Muscle of leg (tissue), 11 donors: ENCODE data around the gene ADCYAP1. TPM values are rescaled to one million over a fixed set of nuclear protein-coding genes. Genes with fewer than 3 reads are reported as not detected.

Experiments used
- DNase-seq: peaks from one replicate; pipeline ENCODE4 v3.0.0; 2013
- H3K27ac ChIP-seq: one replicate; pipeline ENCODE4 v1.5.1; 2013; ENCODE audit warnings: mild to moderate bottlenecking, low read length, control low read depth
- H3K27me3 ChIP-seq: one replicate; pipeline ENCODE4 v1.6.1; 2013; ENCODE audit warnings: low read length; ENCODE audit not compliant: control insufficient read depth, insufficient read depth
- H3K36me3 ChIP-seq: one replicate; pipeline ENCODE4 v1.6.1; 2013; ENCODE audit warnings: low read length; ENCODE audit not compliant: control insufficient read depth, insufficient read depth
- H3K4me1 ChIP-seq: one replicate; pipeline ENCODE4 v1.6.1; 2013; ENCODE audit warnings: low read length; ENCODE audit not compliant: control insufficient read depth, insufficient read depth
- H3K4me3 ChIP-seq: one replicate; pipeline ENCODE4 v1.5.1; 2013; ENCODE audit warnings: low read length, control low read depth
- H3K9me3 ChIP-seq: replicated peaks from 2 replicates; pipeline ENCODE4 v1.6.1; 2013; ENCODE audit warnings: low read depth, low read length; ENCODE audit not compliant: control insufficient read depth
- WGBS: methylation state at CpG from one replicate; pipeline ENCODE4 v1.1.5; 2013; ENCODE audit warnings: missing lambda C conversion rate; ENCODE audit not compliant: insufficient coverage; 5-methylcytosine and 5-hydroxymethylcytosine counted together
- polyA plus RNA-seq, 8 donors: library from polyadenylated mRNA; unstranded; fragments of 120-200 nt; gene quantifications; one replicate each; pipeline versions ENCODE4 v1.2.1 to v1.2.3, GENCODE V29; 2013; ENCODE audit warnings: inconsistent platforms in 1 of 8, low replicate concordance in 1 of 8; ENCODE audit not compliant: insufficient read length in 8 of 8, insufficient read depth in 1 of 8
- total RNA-seq: library from RNA; stranded (reverse); fragments of 120-200 nt; gene quantifications from one replicate; pipeline ENCODE4 v1.2.4, GENCODE V29; 2013

Gene ADCYAP1
- total and polyA plus RNA-seq, 9 donors: 0.13 to 2.4 (median 0.87) TPM

GRCh38 chr18:934518-935133, 30.0 kb downstream of the ADCYAP1 start:
- Histone ChIP-seq H3K27me3 (no peaks in the 10 kb centered on the region), H3K4me1 (no peaks in the 10 kb centered on the region), H3K4me3 (no peak overlapping the region), H3K27ac (no peak overlapping the region), H3K9me3 (no peaks in the 10 kb centered on the region), H3K36me3 (no peaks in the 10 kb centered on the region)
- DNase-seq: peak; percentile 19
- 56% methylated on average over 5 of the region's 8 CpGs for WGBS

GRCh38 chr18:936941-937340, 32.3 kb downstream of the ADCYAP1 start:
- 66% methylated on average over 5 of the region's 6 CpGs for WGBS
- Histone ChIP-seq H3K4me3 (no peak overlapping the region), H3K27me3 (no peaks in the 10 kb centered on the region), H3K27ac (no peak overlapping the region), H3K4me1 (no peaks in the 10 kb centered on the region), H3K36me3 (no peaks in the 10 kb centered on the region), H3K9me3 (no peaks in the 10 kb centered on the region)
- DNase-seq: no peak

GRCh38 chr18:939166-939565, 34.5 kb downstream of the ADCYAP1 start:
- Histone ChIP-seq H3K27ac (no peak overlapping the region), H3K9me3 (no peaks in the 10 kb centered on the region), H3K36me3 (no peaks in the 10 kb centered on the region), H3K4me1 (no peaks in the 10 kb centered on the region), H3K27me3 (no peaks in the 10 kb centered on the region), H3K4me3 (no peak overlapping the region)
- WGBS: no CpG with 5 or more reads among the region's 4 CpGs
- DNase-seq: no peak

GRCh38 chr18:939958-940357, 35.3 kb downstream of the ADCYAP1 start:
- Histone ChIP-seq H3K4me1 (no peaks in the 10 kb centered on the region), H3K4me3 (no peak overlapping the region), H3K27me3 (no peaks in the 10 kb centered on the region), H3K27ac (no peak overlapping the region), H3K36me3 (no peaks in the 10 kb centered on the region), H3K9me3 (no peaks in the 10 kb centered on the region)
- WGBS: no CpG with 5 or more reads among the region's 4 CpGs
- DNase-seq: no peak

GRCh38 chr18:941331-941730, 36.7 kb downstream of the ADCYAP1 start:
- H3K27me3 ChIP-seq: no peaks in the 10 kb centered on the region
- H3K4me3 ChIP-seq: no peak overlapping the region
- no peak for DNase-seq
- H3K4me1 ChIP-seq: no peaks in the 10 kb centered on the region
- H3K27ac ChIP-seq: no peak overlapping the region
- H3K9me3 ChIP-seq: no peaks in the 10 kb centered on the region
- no peaks in the 10 kb centered on the region for H3K36me3 ChIP-seq
- no CpG with 5 or more reads among the region's 2 CpGs for WGBS

GRCh38 chr18:944440-944839, 39.8 kb downstream of the ADCYAP1 start:
- Histone ChIP-seq H3K27me3 (no peaks in the 10 kb centered on the region), H3K4me3 (no peak overlapping the region), H3K9me3 (no peaks in the 10 kb centered on the region), H3K36me3 (no peaks in the 10 kb centered on the region), H3K27ac (no peak overlapping the region), H3K4me1 (no peaks in the 10 kb centered on the region)
- WGBS: no CpG with 5 or more reads among the region's 1 CpG
- DNase-seq: no peak

- H3K27me3 ChIP-seq: no peaks in the 10 kb centered on the region
- WGBS: 65% methylated on average over 4 of the region's 9 CpGs
- no peak for DNase-seq
- no peaks in the 10 kb centered on the region for H3K4me1 ChIP-seq
- no peaks in the 10 kb centered on the region for H3K36me3 ChIP-seq
- H3K27ac ChIP-seq: no peak overlapping the region
- no peaks in the 10 kb centered on the region for H3K9me3 ChIP-seq
- no peak overlapping the region for H3K4me3 ChIP-seq
These were observed 45.3 kb downstream of the ADCYAP1 start for GRCh38 chr18:949724-950631.

GRCh38 chr18:950882-951495, 46.3 kb downstream of the ADCYAP1 start:
- Histone ChIP-seq H3K36me3 (no peaks in the 10 kb centered on the region), H3K9me3 (no peaks in the 10 kb centered on the region), H3K27me3 (no peaks in the 10 kb centered on the region), H3K4me1 (no peaks in the 10 kb centered on the region), H3K4me3 (no peak overlapping the region), H3K27ac (no peak overlapping the region)
- WGBS: no CpG with 5 or more reads among the region's 5 CpGs
- DNase-seq: no peak

- H3K36me3 ChIP-seq: no peaks in the 10 kb centered on the region
- DNase-seq: no peak
- 100% methylated on average over 2 of the region's 6 CpGs for WGBS
- no peaks in the 10 kb centered on the region for H3K9me3 ChIP-seq
- H3K27ac ChIP-seq: no peak overlapping the region
- no peaks in the 10 kb centered on the region for H3K27me3 ChIP-seq
- no peak overlapping the region for H3K4me3 ChIP-seq
- H3K4me1 ChIP-seq: no peaks in the 10 kb centered on the region
These were observed 50.9 kb downstream of the ADCYAP1 start for GRCh38 chr18:955384-956066.

GRCh38 chr18:957829-958228, 53.2 kb downstream of the ADCYAP1 start:
- DNase-seq: no peak
- Histone ChIP-seq H3K36me3 (no peaks in the 10 kb centered on the region), H3K4me1 (no peaks in the 10 kb centered on the region), H3K9me3 (no peaks in the 10 kb centered on the region), H3K27ac (no peak overlapping the region), H3K27me3 (no peaks in the 10 kb centered on the region), H3K4me3 (no peak overlapping the region)
- WGBS: 78% methylated on average over 5 of the region's 5 CpGs
